HG02571 (cell line): Measurements from ENCODE around the gene OR2A1.
A peak's percentile ranks its signal among the peaks of the same experiment; 100 is the strongest.
"Not testable (repeated sequence)": the region's sequence is repeated elsewhere in the genome, so short reads cannot be mapped to it uniquely, and the experiment has no call there.

Source experiments
- ATAC-seq: cut with Tn5 transposase; IDR thresholded peaks from one replicate; pipeline ENCODE4 v1.9.1; 2021; ENCODE audit warnings: mild to moderate bottlenecking, moderate library complexity; ENCODE audit not compliant: unreplicated experiment

Gene OR2A1

GRCh38 chr7:144321677-144322206 is 9.5 kb downstream of the OR2A1 start:
- not testable (repeated sequence) for ATAC-seq

GRCh38 chr7:144323359-144323758 is 11.1 kb downstream of the OR2A1 start:
- not testable (repeated sequence) for ATAC-seq

- ATAC-seq, result not testable (repeated sequence)
These were observed 13.6 kb downstream of the OR2A1 start for GRCh38 chr7:144325868-144326267.

DNA sequence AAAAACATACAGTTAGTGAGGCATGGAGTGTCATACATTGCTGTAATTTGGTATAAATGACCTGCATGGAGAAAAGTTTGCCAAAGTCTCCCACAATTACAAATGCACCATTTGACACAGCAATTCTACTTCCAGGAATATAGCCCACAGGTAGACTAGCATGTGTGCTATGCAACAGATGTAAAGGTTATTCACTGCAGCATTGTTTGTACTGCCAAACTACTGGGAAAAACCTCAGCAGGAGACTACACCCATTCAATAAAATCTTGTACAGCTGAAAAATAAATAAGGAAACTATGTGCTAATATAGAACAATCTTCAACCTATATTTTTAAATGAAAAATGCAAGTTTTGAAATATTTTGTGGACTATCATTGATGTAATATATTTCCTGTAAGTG is 17.8 kb downstream of the OR2A1 start:
- ATAC-seq, result not testable (repeated sequence)

- ATAC-seq, result not testable (repeated sequence)
These were observed 19.2 kb downstream of the OR2A1 start for GRCh38 chr7:144331221-144331995.

GRCh38 chr7:144331996-144332288 is 19.7 kb downstream of the OR2A1 start:
- ATAC-seq, result not testable (repeated sequence)

DNA sequence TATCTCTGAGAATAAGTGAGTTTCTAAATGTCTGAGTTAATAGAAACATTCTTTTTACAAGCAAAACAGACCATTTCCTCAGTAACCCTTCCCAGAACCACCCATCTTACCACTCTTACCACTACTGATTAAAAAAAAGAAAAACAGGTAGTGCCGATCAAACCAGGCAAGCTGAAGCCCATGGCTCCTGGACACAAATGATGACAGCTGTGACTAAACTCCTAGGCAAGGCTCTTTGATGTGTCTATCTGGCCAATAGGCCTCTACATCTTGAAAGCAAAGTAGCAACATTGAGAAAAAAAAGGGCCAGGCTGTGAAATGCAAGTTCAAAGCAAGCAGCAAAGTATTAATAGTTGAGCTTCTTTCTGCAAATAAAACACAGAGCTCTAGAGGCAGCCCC is 36.4 kb downstream of the OR2A1 start:
- ATAC-seq, result not testable (repeated sequence)

GRCh38 chr7:144351667-144352066 is 39.4 kb downstream of the OR2A1 start:
- ATAC-seq, result not testable (repeated sequence)

- ATAC-seq, result peak; percentile 76
These were observed 43.1 kb downstream of the OR2A1 start, which contains the start of gene ARHGEF5 for GRCh38 chr7:144355176-144355822. Gene ARHGEF5, plus strand, starts transcription at chr7:144355402. Its CDS starts 7,268 bp downstream, at chr7:144362670.

- not testable (repeated sequence) for ATAC-seq
These were observed 44.0 kb downstream of the OR2A1 start for GRCh38 chr7:144356185-144356584.

- ATAC-seq, result not testable (repeated sequence)
These were observed 44.6 kb downstream of the OR2A1 start for GRCh38 chr7:144356860-144357259.

- not testable (repeated sequence) for ATAC-seq
These were observed 49.8 kb downstream of the OR2A1 start for GRCh38 chr7:144362061-144362460.

DNA sequence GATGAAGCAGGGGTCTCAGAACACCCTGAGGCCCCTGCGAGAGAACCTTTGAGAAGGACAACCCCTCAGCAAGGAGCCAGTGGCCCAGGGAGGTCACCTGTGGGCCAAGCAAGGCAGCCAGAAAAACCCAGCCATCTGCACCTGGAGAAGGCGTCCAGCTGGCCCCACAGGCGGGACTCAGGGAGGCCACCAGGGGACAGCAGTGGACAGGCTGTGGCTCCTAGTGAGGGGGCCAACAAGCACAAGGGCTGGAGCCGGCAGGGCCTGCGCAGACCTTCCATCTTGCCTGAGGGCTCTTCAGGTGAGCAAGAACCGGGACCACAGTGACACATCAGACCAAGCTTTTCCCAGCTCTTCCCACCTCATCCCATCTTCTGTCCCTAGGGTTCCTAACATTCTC is 53.3 kb downstream of the OR2A1 start:
- ATAC-seq, result not testable (repeated sequence)

GRCh38 chr7:144367250-144367649 is 55.0 kb downstream of the OR2A1 start:
- not testable (repeated sequence) for ATAC-seq

- not testable (repeated sequence) for ATAC-seq
These were observed 57.0 kb downstream of the OR2A1 start for GRCh38 chr7:144369221-144369620.
